Colonic mucosa (tissue), 4 donors: ENCODE data around the gene DLK2. TPM values are rescaled to one million over a fixed set of nuclear protein-coding genes. Genes with fewer than 3 reads are reported as not detected.

Source experiments
- DNase-seq: peaks from one replicate; pipeline ENCODE4 v3.0.0-alpha.2; 2020
- H3K27ac ChIP-seq: fragments of 200-600 bp; one replicate; pipeline ENCODE4 v1.8.0; 2021
- H3K27me3 ChIP-seq: fragments of 200-600 bp; one replicate; pipeline ENCODE4 v1.8.0; 2021
- H3K36me3 ChIP-seq: fragments of 200-600 bp; one replicate; pipeline ENCODE4 v1.8.0; 2021
- H3K4me1 ChIP-seq: fragments of 200-600 bp; one replicate; pipeline ENCODE4 v1.8.0; 2021; ENCODE audit warnings: mild to moderate bottlenecking
- H3K4me3 ChIP-seq: fragments of 200-600 bp; one replicate; pipeline ENCODE4 v1.8.0; 2021
- H3K9ac ChIP-seq, 2 donors: one replicate each; pipeline ENCODE4 v1.7.0; 2013; ENCODE audit warnings: control low read depth in 2 of 2, low read depth in 2 of 2, low read length in 2 of 2
- H3K9me3 ChIP-seq: fragments of 200-600 bp; one replicate; pipeline ENCODE4 v1.8.0; 2021
- CTCF ChIP-seq: fragments of 200-600 bp; IDR thresholded peaks from one replicate; pipeline ENCODE4 v1.8.0; 2022; ENCODE audit warnings: antibody characterized with exemption, mild to moderate bottlenecking
- intact Hi-C: fragments of 100-400 bp; cut with DNase I; formaldehyde crosslinking; loops from one replicate; pipeline ENCODE4 v1.14.1; 2022
- total RNA-seq, 2 donors: library from RNA; stranded (reverse); fragmentation: NEBNext Ultra II Directional in 1 of 2; extraction: Animal tissue kit (Norgen Biotek cat#: 25700) in 1 of 2; gene quantifications; one replicate each; pipeline ENCODE4 v1.2.1, GENCODE V29; 2021
- donor health status: healthy.
- donor health status: DM: no; HTN: no; CAD: no.
- donor health status: DM: no; HTN: no; CAD: no.

DLK2 gene
- total RNA-seq, 2 donors from 2014 or later: 0.19 to 0.22 TPM

GRCh38 chr6:43494321-43494720, 39.0 kb upstream of the DLK2 start:
- intact Hi-C loops: no loop called here

GRCh38 chr6:43493833-43494232, 38.5 kb upstream of the DLK2 start:
- intact Hi-C loops: no loop called here
- no peak overlapping the region for H3K27ac ChIP-seq
- no peak overlapping the region for H3K9ac ChIP-seq
- H3K4me3 ChIP-seq: no peak overlapping the region
- no peaks in the 10 kb centered on the region for H3K9me3 ChIP-seq
- TF ChIP-seq CTCF: no peak
- no peaks in the 10 kb centered on the region for H3K27me3 ChIP-seq
- no peaks in the 10 kb centered on the region for H3K4me1 ChIP-seq
- no peak for DNase-seq
- peaks cover 3% of the 10 kb centered on the region for H3K36me3 ChIP-seq

More at GRCh38 chr6:43494321-43494720, 39.0 kb upstream of the DLK2 start:
- Histone ChIP-seq H3K27me3 (no peaks in the 10 kb centered on the region), H3K9me3 (no peaks in the 10 kb centered on the region), H3K4me1 (no peaks in the 10 kb centered on the region), H3K36me3 (peaks cover 7% of the 10 kb centered on the region), H3K27ac (no peak overlapping the region), H3K4me3 (no peak overlapping the region), H3K9ac (no peak overlapping the region)
- no peak for TF ChIP-seq CTCF
- DNase-seq: no peak

- Histone ChIP-seq H3K4me3 (no peak overlapping the region), H3K4me1 (no peaks in the 10 kb centered on the region), H3K36me3 (no peaks in the 10 kb centered on the region), H3K27ac (no peak overlapping the region), H3K27me3 (no peaks in the 10 kb centered on the region), H3K9me3 (no peaks in the 10 kb centered on the region), H3K9ac (no peak overlapping the region)
- no peak for DNase-seq
- intact Hi-C loops: no loop called here
- TF ChIP-seq CTCF: no peak
Measured at GRCh38 chr6:43493230-43493629, 37.9 kb upstream of the DLK2 start.

- Histone ChIP-seq H3K4me3 (no peak overlapping the region), H3K27ac (no peak overlapping the region), H3K9me3 (no peaks in the 10 kb centered on the region), H3K9ac (no peak overlapping the region), H3K27me3 (no peaks in the 10 kb centered on the region), H3K36me3 (no peaks in the 10 kb centered on the region), H3K4me1 (no peaks in the 10 kb centered on the region)
- DNase-seq: no peak
- intact Hi-C loops: no loop called here
- no peak for TF ChIP-seq CTCF
Measured at GRCh38 chr6:43492673-43493072, 37.3 kb upstream of the DLK2 start.

- Histone ChIP-seq H3K9me3 (no peaks in the 10 kb centered on the region), H3K27ac (no peak overlapping the region), H3K4me3 (no peak overlapping the region), H3K9ac (peak overlapping the region in 1 of 2 donors; percentile 14), H3K4me1 (no peaks in the 10 kb centered on the region), H3K36me3 (no peaks in the 10 kb centered on the region), H3K27me3 (no peaks in the 10 kb centered on the region)
- intact Hi-C loops: no loop called here
- peak; percentile 70 for DNase-seq
- no peak for TF ChIP-seq CTCF
Measured at GRCh38 chr6:43491750-43492661, 36.7 kb upstream of the DLK2 start.
